IMR-90 (cell line): Measurements from ENCODE around the gene TMCO1. TPM values are rescaled to one million over a fixed set of nuclear protein-coding genes. Genes with fewer than 3 reads are reported as not detected.

Experiments
- ATAC-seq: fragments of 200-7000 bp; cut with Tn5 transposase; 2 replicates; pipeline ENCODE4 v1.9.1; 2020; ENCODE audit warnings: low read depth, mild to moderate bottlenecking, moderate library complexity
- BruUV-seq: library from RNA; stranded (reverse); fragments of 400-500 nt; replicated peaks from 2 replicates; lab custom pipeline; 2021; lab: Mats Ljungman, UMichigan
- CTCF ChIA-PET: fragments of 300-600 bp; formaldehyde crosslinking; extraction: SDS; loops from one replicate; lab custom pipeline; 2021; ENCODE audit warnings: antibody characterized with exemption; lab: Yijun Ruan, JAX
- POLR2A ChIA-PET: fragments of 300-600 bp; sonication (Branson Sonifier 250); formaldehyde crosslinking; loops from one replicate; lab custom pipeline; 2022; ENCODE audit warnings: antibody characterized with exemption; ENCODE audit not compliant: unreplicated experiment; lab: Charles Lee
- DNase-seq: peaks from one replicate; pipeline ENCODE4 v3.0.0; 2013
- H2AFZ ChIP-seq: replicated peaks from 2 replicates; pipeline ENCODE3; 2013; ENCODE audit warnings: low read length, mild to moderate bottlenecking; ENCODE audit not compliant: poor library complexity
- H2AK5ac ChIP-seq: 2 replicates; pipeline ENCODE4 v1.6.1; 2013; ENCODE audit warnings: low read depth, low read length, inconsistent platforms
- H2AK9ac ChIP-seq: replicated peaks from 2 replicates; pipeline ENCODE3; 2013; ENCODE audit warnings: mild to moderate bottlenecking, low read depth, low read length, moderate library complexity; ENCODE audit not compliant: poor library complexity
- H2BK120ac ChIP-seq: 2 replicates; pipeline ENCODE4 v1.6.1; 2013; ENCODE audit warnings: low read depth, low read length, inconsistent platforms
- H2BK15ac ChIP-seq: 3 replicates; pipeline ENCODE4 v1.6.1; 2013; ENCODE audit warnings: low read depth, low read length, inconsistent platforms
- H2BK20ac ChIP-seq: 2 replicates; pipeline ENCODE4 v1.6.1; 2013; ENCODE audit warnings: low read depth, mild to moderate bottlenecking, inconsistent platforms, low read length, moderate library complexity
- H2BK5ac ChIP-seq: 2 replicates; pipeline ENCODE4 v1.6.1; 2013; ENCODE audit warnings: mild to moderate bottlenecking, low read depth, low read length, inconsistent platforms; ENCODE audit not compliant: poor library complexity, severe bottlenecking
- H3K14ac ChIP-seq: replicated peaks from 2 replicates; pipeline ENCODE4 v1.6.1; 2013; ENCODE audit warnings: low read depth, low read length, inconsistent platforms
- H3K18ac ChIP-seq: 2 replicates; pipeline ENCODE4 v1.6.1; 2013; ENCODE audit warnings: low read depth, low read length, control low read depth
- H3K23ac ChIP-seq: 2 replicates; pipeline ENCODE4 v1.6.1; 2013; ENCODE audit warnings: low read depth, low read length, inconsistent platforms
- H3K27ac ChIP-seq: 2 replicates; pipeline ENCODE4 v1.5.1; 2013; ENCODE audit warnings: mild to moderate bottlenecking, control low read depth, low read length; ENCODE audit not compliant: insufficient read depth
- H3K27me3 ChIP-seq: 2 replicates; pipeline ENCODE4 v1.6.1; 2013; ENCODE audit warnings: low read length; ENCODE audit not compliant: control insufficient read depth, insufficient read depth
- H3K36me3 ChIP-seq: 2 replicates; pipeline ENCODE4 v1.6.1; 2013; ENCODE audit warnings: low read length, mixed read lengths; ENCODE audit not compliant: control insufficient read depth, insufficient read depth
- H3K4ac ChIP-seq: 2 replicates; pipeline ENCODE4 v1.6.1; 2013; ENCODE audit warnings: low read depth, low read length, inconsistent platforms
- H3K4me1 ChIP-seq: 2 replicates; pipeline ENCODE4 v1.6.1; 2013; ENCODE audit warnings: low read length, mixed read lengths; ENCODE audit not compliant: control insufficient read depth, insufficient read depth
- H3K4me2 ChIP-seq: 2 replicates; pipeline ENCODE4 v1.6.1; 2013; ENCODE audit warnings: low read depth, mild to moderate bottlenecking, control low read depth, low read length, moderate library complexity
- H3K4me3 ChIP-seq: 2 replicates; pipeline ENCODE4 v1.5.1; 2013; ENCODE audit warnings: low read depth, mild to moderate bottlenecking, control low read depth, low read length, moderate library complexity; ENCODE audit not compliant: insufficient read depth
- H3K56ac ChIP-seq: 2 replicates; pipeline ENCODE4 v1.6.1; 2013; ENCODE audit warnings: low read length, inconsistent platforms; ENCODE audit not compliant: insufficient read depth; ENCODE audit errors: extremely low read depth
- H3K79me1 ChIP-seq, 2 experiments: 2 replicates each; pipeline ENCODE4 v1.6.1; 2013; ENCODE audit warnings: low read length in 2 of 2, inconsistent platforms in 1 of 2, low read depth in 1 of 2
- H3K9ac ChIP-seq: 2 replicates; pipeline ENCODE4 v1.6.1; 2013; ENCODE audit warnings: low read depth, low read length, control low read depth
- H3K9me1 ChIP-seq: 2 replicates; pipeline ENCODE4 v1.6.1; 2013; ENCODE audit warnings: low read length, inconsistent platforms; ENCODE audit not compliant: insufficient read depth
- H3K9me3 ChIP-seq: 2 replicates; pipeline ENCODE4 v1.6.1; 2013; ENCODE audit warnings: low read length; ENCODE audit not compliant: control insufficient read depth, insufficient read depth
- H4K20me1 ChIP-seq: 2 replicates; pipeline ENCODE4 v1.6.1; 2013; ENCODE audit warnings: low read length, inconsistent platforms; ENCODE audit not compliant: insufficient read depth
- H4K5ac ChIP-seq: 2 replicates; pipeline ENCODE4 v1.6.1; 2013; ENCODE audit warnings: mild to moderate bottlenecking, low read depth, low read length, control low read depth
- H4K8ac ChIP-seq, 2 experiments: 2 replicates each; pipeline ENCODE4 v1.6.1; 2013; ENCODE audit warnings: low read depth in 2 of 2, low read length in 2 of 2, control low read depth in 1 of 2, inconsistent platforms in 1 of 2
- H4K91ac ChIP-seq: 2 replicates; pipeline ENCODE4 v1.6.1; 2013; ENCODE audit warnings: low read depth, low read length, inconsistent platforms; ENCODE audit not compliant: insufficient read depth
- MAFK ChIP-seq: IDR thresholded peaks from 2 replicates; pipeline ENCODE4 v1.6.1; 2012; ENCODE audit warnings: low read depth, low read length, improper control_type of control experiment
- MAZ ChIP-seq: IDR thresholded peaks from 2 replicates; pipeline ENCODE4 v1.6.1; 2012; ENCODE audit warnings: low read depth, mild to moderate bottlenecking, low read length, improper control_type of control experiment, moderate library complexity, borderline replicate concordance
- NFE2L2 ChIP-seq: fragments of 150-350 bp; IDR thresholded peaks from 2 replicates; pipeline ENCODE4 v1.6.1; 2016; ENCODE audit warnings: low read depth, mild to moderate bottlenecking, low read length
- RAD21 ChIP-seq: IDR thresholded peaks from 2 replicates; pipeline ENCODE4 v1.6.1; 2012; ENCODE audit warnings: low read length, improper control_type of control experiment
- RCOR1 ChIP-seq: IDR thresholded peaks from 2 replicates; pipeline ENCODE4 v1.6.1; 2012; ENCODE audit warnings: mild to moderate bottlenecking, low read length, improper control_type of control experiment; ENCODE audit not compliant: insufficient replicate concordance
- RFX5 ChIP-seq: IDR thresholded peaks from 2 replicates; pipeline ENCODE4 v1.8.0; 2012; ENCODE audit warnings: low read depth, mild to moderate bottlenecking, low read length, moderate library complexity
- dilution Hi-C: fragments of 300-500 bp; cut with HindIII; formaldehyde crosslinking; loops from one replicate; pipeline ENCODE4 v1.14.3; 2018; ENCODE audit warnings: low sequenced_read_pairs; ENCODE audit not compliant: unreplicated experiment
- in situ Hi-C: fragments of 300-500 bp; cut with MboI; formaldehyde crosslinking; loops from 3 replicates; pipeline ENCODE4 v1.14.3; 2019; ENCODE audit warnings: low sequenced_read_pairs, inconsistent platforms, mixed read lengths
- intact Hi-C: fragments of 100-400 bp; cut with micrococcal nuclease; formaldehyde crosslinking; loops from 2 replicates; pipeline ENCODE4 v1.10.0; 2022
- polyA plus RNA-seq, 3 experiments: library from polyadenylated mRNA; depleted of rRNA; stranded (reverse); fragments of >200 nt; gene quantifications; 2 replicates each; pipeline ENCODE4 v1.2.3, GENCODE V29; 2012; ENCODE audit warnings: low replicate concordance in 1 of 3
- total RNA-seq: library from RNA; depleted of rRNA; stranded (reverse); fragments of >200 nt; gene quantifications from 2 replicates; pipeline ENCODE4 v1.2.3, GENCODE V29; 2012

Gene TMCO1
- total and polyA plus RNA-seq, 2 of the 4 experiments (the other 2 are of a cell fraction): 86.4 to 113 TPM

DNA sequence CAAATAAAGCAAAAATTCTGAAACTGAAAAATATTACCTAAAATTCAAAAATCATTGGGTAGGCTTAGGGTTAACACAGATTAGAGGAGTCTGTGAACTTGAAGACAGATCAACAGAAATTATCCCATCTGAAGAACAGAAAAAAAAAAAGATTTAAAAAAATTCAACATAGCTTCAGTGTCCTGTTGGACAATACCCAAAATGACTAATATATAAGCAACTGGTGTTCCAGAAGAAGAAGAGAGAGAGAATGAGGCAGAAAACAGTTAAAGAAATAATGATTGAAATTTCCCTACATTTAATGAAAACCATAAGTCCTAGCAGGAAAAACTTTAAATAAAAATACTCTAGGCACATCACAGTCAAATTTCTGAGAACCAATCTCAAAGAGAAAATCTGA lies 31.5 kb downstream of the TMCO1 start:
- TF ChIP-seq RAD21 (no peak), RCOR1 (no peak), RFX5 (no peak), NFE2L2 (no peak), MAFK (no peak), MAZ (no peak)
- no peaks in the 10 kb centered on the region for H3K27me3 ChIP-seq
- H4K8ac ChIP-seq: no peak overlapping the region
- no peak overlapping the region for H3K4me2 ChIP-seq
- dilution Hi-C loops: no loop called here
- H3K23ac ChIP-seq: no peak overlapping the region
- H2BK5ac ChIP-seq: no peak overlapping the region
- no peak overlapping the region for H2AFZ ChIP-seq
- H3K14ac ChIP-seq: no peak overlapping the region
- no peak overlapping the region for H3K56ac ChIP-seq
- BruUV-seq: no TSS peak
- no peak overlapping the region for H3K27ac ChIP-seq
- no peaks in the 10 kb centered on the region for H3K4me1 ChIP-seq
- H3K9me3 ChIP-seq: no peaks in the 10 kb centered on the region; the same call in 1 of the 2 replicates
- no peak overlapping the region for H2BK15ac ChIP-seq
- no peak overlapping the region for H2BK120ac ChIP-seq
- H3K36me3 ChIP-seq: peaks cover 18% of the 10 kb centered on the region
- intact Hi-C loops: no loop called here
- no peaks in the 10 kb centered on the region for H4K20me1 ChIP-seq
- in situ Hi-C loops: no loop called here
- no peak overlapping the region for H3K9ac ChIP-seq
- ATAC-seq: no peak
- H2AK9ac ChIP-seq: no peak overlapping the region
- H3K79me1 ChIP-seq: peaks cover 10 to 13% of the 10 kb centered on the region in 2 experiments; a peak in 3 of 4 replicates
- no peak overlapping the region for H4K91ac ChIP-seq
- no peak overlapping the region for H3K4ac ChIP-seq
- H2BK20ac ChIP-seq: no peak overlapping the region
- H3K18ac ChIP-seq: no peak overlapping the region
- DNase-seq: peak; percentile 45
- ChIA-PET POLR2A (no interaction called here), CTCF (interaction anchor here (1.2 kb wide), 1 partner anchor 26 kb away, joined by 4 read pairs; no protein-coding TSS in a partner anchor)
- no peak overlapping the region for H4K5ac ChIP-seq
- no peak overlapping the region for H2AK5ac ChIP-seq
- H3K4me3 ChIP-seq: no peak overlapping the region
- H3K9me1 ChIP-seq: no peaks in the 10 kb centered on the region
